ENCODE data around the gene AIFM2.
"Not testable (repeated sequence)": the region's sequence is repeated elsewhere in the genome, so short reads cannot be mapped to it uniquely, and the experiment has no call there.

AIFM2 gene

GRCh38 chr10:70145666-70146488 lies 13.3 kb upstream of the AIFM2 start:
- peak; percentile 75 for DNase-seq

GRCh38 chr10:70145166-70145665 lies 12.6 kb upstream of the AIFM2 start:
- no peak for DNase-seq

GRCh38 chr10:70144372-70145110 lies 11.9 kb upstream of the AIFM2 start:
- no peak for DNase-seq

GRCh38 chr10:70142555-70142954 lies 9.9 kb upstream of the AIFM2 start:
- DNase-seq = no peak

GRCh38 chr10:70140297-70140696 lies 7.7 kb upstream of the AIFM2 start:
- DNase-seq = no peak

- DNase-seq = no peak
Observed at GRCh38 chr10:70139997-70140250, 7.3 kb upstream of the AIFM2 start.

GRCh38 chr10:70139151-70139996 lies 6.7 kb upstream of the AIFM2 start:
- DNase-seq = no peak

- DNase-seq = no peak
Observed at GRCh38 chr10:70137927-70138883, 5.6 kb upstream of the AIFM2 start.

GRCh38 chr10:70137135-70137534 lies 4.5 kb upstream of the AIFM2 start:
- DNase-seq = no peak

GRCh38 chr10:70135684-70136083 lies 3.1 kb upstream of the AIFM2 start:
- no peak for DNase-seq

GRCh38 chr10:70135046-70135445 lies 2.4 kb upstream of the AIFM2 start:
- no peak for DNase-seq

- no peak for DNase-seq
Observed at GRCh38 chr10:70131560-70131937, 1.1 kb downstream of the AIFM2 start.

GRCh38 chr10:70130878-70131559 lies 1.6 kb downstream of the AIFM2 start:
- DNase-seq = no peak

- DNase-seq = no peak
Observed at GRCh38 chr10:70126700-70127395, 5.8 kb downstream of the AIFM2 start.

GRCh38 chr10:70125918-70126552 lies 6.6 kb downstream of the AIFM2 start:
- DNase-seq = no peak

GRCh38 chr10:70124918-70125317 lies 7.7 kb downstream of the AIFM2 start:
- DNase-seq = no peak

- no peak for DNase-seq
Observed at GRCh38 chr10:70124415-70124814, 8.2 kb downstream of the AIFM2 start.

- no peak for DNase-seq
Observed at GRCh38 chr10:70123817-70124216, 8.8 kb downstream of the AIFM2 start.

GRCh38 chr10:70123166-70123565 lies 9.5 kb downstream of the AIFM2 start:
- not testable (repeated sequence) for DNase-seq

GRCh38 chr10:70122742-70123141 lies 9.9 kb downstream of the AIFM2 start:
- no peak for DNase-seq

Data from stimulated activated naive CD4-positive, alpha-beta T cell treated with Interleukin-2 at 50 U/mL for 16 hours (primary cell).